Astrocyte of the hippocampus (primary cell): Measurements from ENCODE around the gene PNLDC1.
"Not testable (repeated sequence)": the region's sequence is repeated elsewhere in the genome, so short reads cannot be mapped to it uniquely, and the experiment has no call there.

Source experiments
- DNase-seq: peaks from one replicate; pipeline ENCODE4 v3.0.0; 2011; ENCODE audit warnings: low read depth, low spot score

Gene PNLDC1

DNA sequence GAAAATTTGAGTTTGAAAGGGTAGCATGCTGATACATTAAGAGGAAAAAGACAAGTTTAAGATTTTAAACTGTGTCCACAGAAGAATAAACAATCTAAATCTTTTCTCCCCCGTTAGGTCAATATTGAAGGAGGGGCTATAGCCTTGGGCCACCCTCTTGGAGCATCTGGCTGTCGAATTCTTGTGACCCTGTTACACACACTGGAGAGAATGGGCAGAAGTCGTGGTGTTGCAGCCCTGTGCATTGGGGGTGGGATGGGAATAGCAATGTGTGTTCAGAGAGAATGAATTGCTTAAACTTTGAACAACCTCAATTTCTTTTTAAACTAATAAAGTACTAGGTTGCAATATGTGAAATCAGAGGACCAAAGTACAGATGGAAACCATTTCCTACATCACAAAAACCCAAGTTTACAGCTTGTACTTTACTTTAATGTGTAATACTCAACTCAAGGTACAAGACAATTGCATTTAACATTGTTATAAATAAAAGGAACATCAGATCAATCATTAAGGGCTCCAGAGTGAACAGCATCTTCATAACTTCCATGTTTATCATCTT is 21.5 kb upstream of the PNLDC1 start:
- DNase-seq, result no peak

DNA sequence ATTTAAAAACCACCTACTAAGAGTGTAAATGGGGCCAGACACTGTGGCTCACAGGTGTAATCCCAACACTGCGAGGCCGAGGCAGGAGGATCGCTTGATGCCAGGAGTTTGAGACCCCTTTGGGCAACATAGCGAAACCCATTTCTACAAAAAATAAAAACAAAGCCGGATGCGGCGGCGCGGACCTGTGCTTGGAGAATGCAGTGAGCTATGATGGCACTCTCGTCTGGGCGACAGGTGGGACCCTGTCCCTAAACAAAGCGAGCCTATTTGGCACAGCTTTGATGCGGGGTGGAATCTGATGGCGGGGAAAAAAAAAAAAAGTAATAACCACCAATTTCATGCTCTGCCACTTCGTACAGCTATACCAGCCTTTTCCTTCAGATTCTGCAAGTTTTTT is 11.8 kb upstream of the PNLDC1 start:
- DNase-seq, result peak; percentile 8

DNA sequence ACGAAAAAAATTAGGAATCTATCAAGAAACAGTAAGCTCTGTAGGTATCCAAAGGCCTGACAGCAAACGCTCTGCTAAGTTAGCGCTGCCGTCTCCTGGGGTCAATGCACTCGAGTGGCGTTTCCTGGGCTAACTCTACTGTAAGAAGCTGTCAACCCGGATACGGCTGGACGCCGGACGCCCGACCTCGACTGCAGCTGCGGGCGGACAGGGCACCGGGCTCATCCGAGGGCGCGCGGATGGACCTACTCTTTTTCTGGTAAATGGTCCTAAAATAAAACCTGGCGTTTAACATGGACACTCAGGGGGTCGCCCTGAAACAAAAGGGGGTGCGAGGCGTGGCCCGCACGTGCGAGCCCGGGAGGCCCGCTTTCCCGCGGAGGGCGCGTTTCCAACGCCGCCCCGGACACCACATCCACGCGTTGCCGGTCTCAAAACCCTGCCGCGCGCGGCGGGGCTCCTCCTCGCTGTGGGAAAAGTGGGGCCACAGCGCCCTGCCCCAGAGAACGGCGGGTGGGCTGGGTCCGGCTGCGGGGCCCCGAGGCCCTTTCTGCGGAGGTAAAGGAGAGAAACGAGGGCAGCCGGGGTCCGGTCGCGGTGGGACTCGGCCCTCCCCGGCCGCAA is 11.2 kb upstream of the PNLDC1 start:
- peak; percentile 54 for DNase-seq

DNA sequence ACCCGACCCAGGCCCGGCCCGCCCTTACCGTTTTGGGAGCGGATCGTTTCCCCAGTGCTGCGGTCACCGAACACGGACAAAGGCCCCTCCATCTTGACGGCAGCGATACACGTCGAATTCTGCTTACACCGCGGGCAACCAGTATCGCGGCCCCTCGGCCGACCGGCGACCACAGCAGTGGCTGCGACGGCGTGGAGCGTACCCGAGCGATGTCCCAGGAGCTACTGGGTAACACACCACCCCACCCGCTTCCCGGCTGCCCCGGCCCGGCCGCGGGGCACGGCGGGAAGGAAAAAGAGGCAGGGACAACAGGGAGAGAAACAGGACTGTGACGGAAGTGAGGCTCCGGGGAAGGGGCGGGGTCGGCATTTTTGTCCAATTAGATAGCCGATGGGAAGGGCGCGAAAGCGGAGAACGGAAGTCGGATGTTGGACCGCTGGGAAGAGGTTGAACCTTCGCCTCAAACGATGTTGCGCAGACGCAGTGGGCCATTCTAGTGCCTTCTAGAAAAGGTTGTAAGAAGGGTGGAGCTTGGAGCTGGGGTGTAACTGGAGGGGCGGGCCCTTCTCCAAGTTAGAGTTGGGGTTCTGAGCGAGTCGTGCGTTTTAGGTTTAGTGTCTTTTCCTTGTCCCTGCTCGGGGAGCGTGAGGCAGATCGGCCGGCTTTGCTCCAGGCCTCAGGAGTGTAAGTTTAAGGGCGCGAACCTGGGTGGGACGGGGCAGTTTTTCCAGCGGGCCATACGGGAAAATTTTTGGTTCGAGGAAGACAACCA is 10.5 kb upstream of the PNLDC1 start, which contains the start of gene TCP1:
Gene TCP1, minus strand, starts transcription at position 226 of the 772 bp plus-strand sequence. Its CDS starts 134 bp downstream, at position 92.
- peak; percentile 100 for DNase-seq

DNA sequence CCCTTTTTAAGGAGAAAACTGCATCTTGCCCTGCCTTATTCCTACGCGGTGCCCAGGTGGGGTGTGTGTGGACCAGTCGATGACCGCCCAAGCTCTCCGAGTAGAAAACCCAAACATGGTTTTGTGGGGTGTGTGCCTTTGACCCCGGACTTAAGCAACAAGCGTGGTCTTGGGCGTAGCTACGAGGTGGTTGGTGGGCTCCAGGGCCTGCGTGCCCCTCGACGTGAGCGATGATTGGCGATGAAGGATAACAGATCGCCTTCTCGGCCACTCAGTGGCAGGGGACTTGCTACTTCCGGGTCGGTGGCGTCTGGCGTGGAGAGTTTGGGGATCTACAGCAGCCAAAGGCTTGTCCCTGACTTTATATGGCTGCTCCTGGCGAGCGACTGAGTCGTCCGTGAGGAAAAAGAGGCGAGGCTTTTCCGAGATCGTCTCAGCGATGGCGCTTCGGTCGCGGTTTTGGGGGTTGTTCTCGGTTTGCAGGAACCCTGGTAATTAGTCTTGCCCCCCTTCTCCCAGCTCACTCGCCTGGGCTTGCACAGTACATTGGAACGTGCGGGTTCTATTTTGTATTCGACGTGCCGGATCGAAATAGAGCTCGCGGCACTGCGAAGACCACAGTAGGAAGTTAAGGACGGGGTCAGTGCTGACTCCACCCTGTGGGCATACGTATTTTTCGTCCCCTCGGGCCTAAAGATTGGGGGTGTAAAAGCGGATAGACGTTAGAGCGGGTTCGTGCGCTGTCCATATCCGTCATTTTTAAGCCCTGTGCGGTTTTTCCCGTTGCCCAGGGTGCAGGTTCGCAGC is 9.7 kb upstream of the PNLDC1 start, which contains the start of gene MRPL18:
Gene MRPL18, plus strand, starts transcription at position 319 of the 807 bp plus-strand sequence. Its CDS starts 121 bp downstream, at position 440.
- DNase-seq, result peak; percentile 98

DNA sequence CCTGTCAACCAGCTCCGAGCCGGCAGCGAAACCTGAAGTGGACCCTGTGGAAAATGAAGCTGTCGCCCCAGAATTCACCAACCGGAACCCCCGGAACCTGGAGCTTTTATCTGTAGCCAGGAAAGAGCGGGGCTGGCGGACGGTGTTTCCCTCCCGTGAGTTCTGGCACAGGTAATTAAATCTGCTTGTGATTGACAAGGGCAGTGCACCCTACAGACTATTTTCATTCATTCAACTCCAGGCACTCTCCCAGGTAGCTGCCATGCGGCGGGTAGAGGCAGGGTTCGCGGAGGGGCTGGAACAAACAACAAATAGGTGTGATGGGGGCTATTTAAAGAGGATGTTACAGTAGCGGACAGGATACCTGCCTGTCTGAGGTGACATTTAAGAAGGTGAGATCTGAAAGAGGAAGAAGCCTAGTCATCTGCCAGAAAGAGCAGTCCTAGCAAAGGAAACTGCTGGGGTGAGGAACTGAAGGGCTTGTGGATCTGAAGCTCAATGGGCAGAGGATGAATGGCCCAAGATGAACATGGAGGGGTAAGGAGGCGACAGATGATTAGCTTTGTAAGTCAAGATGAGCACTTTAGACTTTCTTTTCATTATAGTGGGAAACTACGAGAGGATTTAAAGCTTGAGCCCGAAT is 9.0 kb upstream of the PNLDC1 start:
- DNase-seq, result no peak

DNA sequence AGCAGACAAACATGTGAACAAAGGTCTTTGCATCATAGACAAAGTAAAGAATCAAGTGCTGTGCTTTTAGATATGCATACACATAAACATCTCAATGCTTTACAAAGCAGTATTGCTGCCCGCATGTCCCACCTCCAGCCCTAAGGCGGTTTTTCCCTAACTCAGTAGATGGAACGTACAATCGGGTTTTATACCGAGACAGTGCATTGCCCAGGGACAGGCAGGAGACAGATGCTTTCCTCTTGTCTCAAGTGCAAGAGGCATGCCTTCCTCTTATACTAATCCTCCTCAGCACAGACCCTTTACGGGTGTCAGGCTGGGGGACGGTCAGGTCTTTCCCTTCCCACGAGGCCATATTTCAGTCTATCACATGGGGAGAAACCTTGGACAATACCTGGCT is 5.1 kb upstream of the PNLDC1 start:
- DNase-seq, result not testable (repeated sequence)

DNA sequence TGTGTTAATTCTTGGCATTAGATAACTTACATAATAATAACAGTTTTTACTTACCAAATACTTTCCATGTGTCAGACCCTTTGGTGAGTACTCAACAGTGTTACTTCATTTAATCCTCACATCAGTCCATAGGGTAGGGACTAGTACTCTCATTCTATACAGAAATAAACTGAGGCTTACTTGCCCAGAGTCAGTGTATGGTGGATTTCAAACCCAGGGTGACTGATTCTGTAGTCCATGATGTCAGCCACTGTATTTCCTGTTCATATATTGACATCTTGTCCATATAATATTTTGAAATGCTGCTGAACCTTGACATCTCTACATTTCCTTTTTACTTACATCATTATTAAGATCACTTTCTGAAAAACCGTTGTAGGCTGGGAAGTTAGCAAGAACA is 2.5 kb upstream of the PNLDC1 start:
- DNase-seq, result no peak

DNA sequence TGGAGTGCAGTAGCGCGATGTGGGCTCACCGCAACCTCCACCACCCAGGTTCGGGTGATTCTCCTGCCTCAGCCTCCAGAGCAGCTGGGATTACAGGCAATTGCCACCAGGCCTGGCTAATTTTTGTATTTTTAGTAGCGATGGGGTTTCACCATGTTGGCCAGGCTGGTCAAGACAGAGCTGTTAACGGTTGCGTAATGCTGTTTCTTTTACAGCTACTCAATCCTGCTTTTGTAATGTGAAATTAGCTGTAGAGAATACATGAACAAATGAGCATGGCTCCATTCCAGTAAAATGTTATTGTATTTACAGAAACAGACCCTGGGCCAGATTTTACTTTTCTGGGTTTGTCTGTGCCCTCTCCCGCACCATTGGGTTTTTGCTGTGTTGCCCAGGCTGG is 1.9 kb downstream of the PNLDC1 start:
- no peak for DNase-seq

DNA sequence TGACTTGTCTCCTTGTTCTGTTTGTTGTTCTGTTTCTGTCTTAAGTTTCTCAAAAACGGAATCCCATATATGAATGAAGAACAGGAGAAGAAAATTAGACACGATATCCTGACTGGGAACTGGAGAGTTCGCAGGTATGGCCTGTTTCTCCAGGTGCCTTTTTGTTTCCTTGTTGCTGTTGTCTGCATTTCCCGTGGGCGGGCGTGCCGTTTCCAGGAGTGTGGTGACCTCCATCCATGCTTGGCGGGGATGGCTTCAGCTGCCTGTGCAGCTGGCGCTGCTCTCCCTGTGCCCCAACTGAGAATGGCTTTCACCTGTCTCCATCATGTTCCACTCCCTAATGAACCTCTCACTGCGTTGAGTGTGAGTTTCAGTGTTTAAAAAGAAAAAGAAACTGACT is 4.4 kb downstream of the PNLDC1 start:
- no peak for DNase-seq

DNA sequence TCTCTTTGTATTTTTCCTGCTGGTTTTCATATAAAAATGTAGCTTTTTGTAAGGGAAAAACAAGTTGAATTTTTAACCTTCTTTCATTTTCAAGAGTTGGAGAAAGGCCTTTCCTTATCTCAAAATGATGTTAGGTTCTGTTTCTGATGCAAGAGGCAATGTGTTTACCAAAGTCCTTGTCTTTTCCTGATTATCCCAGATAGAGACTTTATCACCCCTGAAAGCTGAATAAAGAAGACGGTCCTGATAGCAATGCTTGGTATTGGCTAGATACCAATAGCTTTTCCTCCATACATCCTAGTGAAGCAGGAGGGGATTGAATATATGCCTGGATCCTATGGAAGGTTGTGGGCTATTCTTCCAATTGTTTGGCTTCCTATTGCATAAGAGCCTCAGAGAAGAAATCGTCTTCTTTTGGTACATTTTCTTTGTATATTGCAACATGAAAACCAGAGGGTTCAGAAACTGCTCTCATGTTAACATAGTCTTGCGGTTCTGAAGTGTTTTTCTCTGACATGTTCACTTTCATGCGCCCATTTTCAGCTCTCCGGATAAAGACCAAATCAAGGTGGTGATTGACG is 5.5 kb downstream of the PNLDC1 start:
- DNase-seq, result no peak

DNA sequence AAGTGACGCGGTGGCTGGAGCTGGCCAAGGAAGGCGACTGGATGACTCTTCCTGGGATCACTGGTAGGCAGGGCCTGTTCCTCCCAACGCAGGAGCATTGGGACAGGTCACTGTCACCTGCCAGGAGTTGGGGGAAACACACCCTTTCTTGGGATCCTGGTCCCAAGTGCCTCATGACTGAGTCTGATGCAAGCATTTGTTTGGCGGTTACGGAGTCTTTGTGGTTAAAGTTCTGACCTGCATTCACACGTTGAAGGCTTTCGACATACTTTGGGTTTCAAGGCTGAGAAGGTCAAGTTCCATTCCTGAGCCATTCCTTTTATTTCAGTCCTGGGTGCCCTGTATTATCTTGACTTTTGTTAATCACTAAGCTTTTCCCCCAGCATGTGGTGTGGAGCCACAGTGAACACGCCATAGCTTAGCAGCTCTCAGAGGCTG is 6.0 kb downstream of the PNLDC1 start:
- DNase-seq, result no peak

DNA sequence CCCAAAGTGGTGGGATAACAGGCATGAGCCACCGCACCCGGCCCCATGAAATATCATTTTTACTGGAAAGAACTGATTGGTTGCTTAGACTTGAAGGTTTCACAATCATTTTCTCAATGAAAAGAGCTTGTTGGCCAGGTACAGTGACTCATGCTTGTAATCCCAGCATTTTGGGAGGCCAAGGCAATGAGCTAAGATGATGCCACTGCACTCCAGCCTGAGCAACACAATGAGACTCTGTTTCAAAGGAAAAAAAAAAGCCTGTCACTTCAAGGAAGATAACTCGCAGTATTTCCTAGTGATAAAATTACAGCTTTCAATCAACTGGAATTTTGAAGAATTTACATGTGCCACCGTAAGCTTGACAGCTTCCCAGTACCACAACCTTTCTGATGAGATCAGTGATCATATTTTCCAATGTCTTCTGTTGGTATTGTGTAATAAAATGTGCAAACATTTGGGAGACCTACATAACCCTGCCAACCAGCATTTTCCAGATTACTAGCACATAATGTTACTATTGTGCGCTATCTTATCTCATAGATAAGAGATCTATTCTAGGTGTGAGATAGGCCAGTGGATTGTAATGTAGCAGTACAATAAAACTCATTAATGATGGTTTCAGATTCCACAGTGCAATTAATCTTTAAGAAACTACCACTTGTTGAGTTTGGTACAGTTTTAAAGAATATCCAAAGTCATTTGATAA is 7.2 kb downstream of the PNLDC1 start:
- peak; percentile 17 for DNase-seq

DNA sequence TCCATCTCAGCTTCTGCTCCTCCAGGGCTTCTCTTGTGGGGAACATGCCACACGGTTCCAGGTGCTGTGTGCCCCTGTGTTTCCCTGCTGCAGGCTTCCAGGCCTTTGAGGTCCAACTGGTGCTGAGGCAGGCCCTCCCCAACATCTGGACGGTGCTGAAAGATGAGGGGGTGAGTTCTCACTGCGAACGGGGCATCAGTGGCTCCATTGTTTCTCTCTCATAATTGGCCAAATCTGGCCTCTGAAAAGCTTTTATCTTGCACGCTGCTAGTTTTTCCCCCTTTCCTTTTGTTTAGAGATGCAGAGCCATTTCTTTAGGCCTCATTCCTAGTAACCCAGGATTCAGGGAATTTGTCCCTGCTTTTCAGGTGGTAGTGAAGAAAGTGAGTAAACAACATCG is 8.6 kb downstream of the PNLDC1 start:
- DNase-seq, result no peak

DNA sequence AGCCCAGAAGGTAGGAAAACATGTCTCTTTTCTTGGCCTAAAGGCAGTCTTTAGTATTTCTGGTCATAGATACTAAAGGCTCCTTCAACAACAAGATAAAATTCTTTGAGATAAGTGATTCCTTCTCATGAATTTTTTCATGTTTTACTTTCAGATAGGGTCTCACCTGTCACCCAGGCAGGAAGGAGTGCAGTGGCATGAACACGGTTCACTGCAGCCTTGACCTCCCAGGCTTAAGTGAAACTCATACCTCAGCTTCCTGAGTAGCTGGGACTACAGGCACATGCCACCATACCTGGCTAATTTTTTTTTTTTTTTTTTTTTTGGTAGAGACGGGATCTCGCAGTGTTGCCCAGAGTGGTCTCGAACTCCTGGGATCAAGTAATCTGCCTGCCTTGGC is 9.1 kb downstream of the PNLDC1 start:
- DNase-seq, result no peak

DNA sequence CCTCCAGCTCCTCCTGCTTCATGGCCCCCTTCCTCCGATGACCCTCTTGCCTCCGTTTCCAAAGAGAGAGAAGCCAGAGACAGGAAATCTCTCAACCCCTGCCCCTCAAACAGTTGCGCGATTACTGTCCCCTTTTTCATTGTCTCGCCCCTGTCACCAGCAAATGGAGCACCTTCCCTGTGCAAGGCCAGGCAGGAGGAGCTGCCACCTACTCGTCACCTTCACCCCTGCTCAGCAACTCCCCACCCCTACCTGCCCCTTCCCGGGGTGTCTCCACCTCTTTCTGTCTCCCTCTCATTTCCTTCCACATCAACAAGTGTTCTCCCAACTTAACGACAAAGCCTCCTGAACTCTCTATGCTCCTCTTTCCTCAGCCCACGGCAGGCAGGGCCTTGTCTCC is 13.7 kb downstream of the PNLDC1 start:
- no peak for DNase-seq

DNA sequence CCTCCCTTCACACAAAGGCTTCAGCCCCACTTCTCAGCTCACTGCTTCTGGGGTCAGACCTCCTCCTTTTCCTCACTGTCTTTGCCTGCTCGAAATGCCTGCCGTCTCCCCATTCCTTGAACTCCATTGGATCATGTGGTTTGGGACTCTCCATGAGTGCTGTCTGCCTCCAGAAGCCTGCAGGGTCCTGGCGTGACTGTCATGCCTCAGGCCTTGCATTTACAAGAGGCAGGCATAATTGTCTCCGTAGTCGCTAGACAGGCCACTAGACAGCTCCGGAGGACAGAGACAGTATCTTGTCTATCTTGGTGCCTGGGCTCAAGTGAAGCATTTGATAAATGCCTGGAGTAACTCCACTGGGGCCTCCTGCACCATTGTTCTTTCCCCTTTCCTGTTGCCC is 15.3 kb downstream of the PNLDC1 start:
- no peak for DNase-seq

DNA sequence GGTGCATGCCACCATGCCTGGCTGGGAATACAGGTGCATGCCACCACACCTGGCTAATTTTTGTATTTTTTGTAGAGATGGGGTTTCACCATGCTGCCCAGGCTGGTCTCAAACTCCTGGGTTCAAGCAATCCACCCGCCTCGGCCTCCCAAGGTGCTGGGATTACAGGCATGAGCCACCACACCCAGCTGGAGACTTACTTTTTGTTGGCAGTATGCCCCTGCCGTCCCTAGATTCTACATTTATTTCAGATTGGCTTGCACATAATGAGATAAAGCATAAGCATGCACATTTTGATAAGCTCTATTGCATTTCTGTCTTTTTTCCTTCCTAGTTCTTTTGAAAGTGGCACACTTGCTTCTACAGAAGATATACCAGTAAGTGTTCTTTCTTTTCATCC is 16.7 kb downstream of the PNLDC1 start:
- DNase-seq, result not testable (repeated sequence)

DNA sequence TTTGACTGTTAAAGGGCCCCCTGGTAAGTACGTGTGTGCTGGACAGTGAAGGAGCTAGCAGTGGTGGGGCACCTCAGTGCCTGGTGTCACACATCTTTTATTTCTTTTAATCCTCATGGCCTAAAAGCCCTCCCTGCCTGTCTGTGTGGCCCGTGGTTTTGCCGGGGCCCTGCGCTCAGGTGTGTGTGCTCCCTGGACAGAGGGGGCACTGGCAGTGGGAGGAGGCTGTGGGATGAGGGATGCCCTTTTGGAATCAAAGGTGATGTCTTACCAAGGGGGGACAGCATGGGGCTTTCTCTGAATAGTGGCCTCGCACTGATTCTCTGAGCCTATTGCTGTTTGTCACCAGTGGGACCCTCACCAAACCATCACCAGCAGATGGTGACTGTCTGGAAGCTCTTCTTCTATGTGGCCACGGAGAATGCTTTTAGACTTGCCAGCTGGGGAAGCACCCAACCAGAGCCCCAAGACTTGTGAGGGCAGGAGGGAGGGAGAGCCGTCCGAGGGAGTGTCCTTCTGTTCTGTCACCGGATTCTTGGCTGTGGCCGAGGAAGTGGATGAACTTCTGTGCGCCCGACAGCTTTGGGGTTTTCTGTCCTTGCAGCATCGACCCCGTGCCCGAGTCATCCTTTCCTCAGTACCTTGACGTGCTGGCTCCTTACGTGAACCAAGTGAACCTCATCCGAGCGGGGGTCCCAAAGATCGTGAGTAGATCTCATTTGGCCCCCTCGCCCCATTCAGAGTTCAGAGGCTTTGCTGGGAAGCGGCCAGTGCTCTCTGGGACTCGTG is 18.1 kb downstream of the PNLDC1 start:
- DNase-seq, result no peak

DNA sequence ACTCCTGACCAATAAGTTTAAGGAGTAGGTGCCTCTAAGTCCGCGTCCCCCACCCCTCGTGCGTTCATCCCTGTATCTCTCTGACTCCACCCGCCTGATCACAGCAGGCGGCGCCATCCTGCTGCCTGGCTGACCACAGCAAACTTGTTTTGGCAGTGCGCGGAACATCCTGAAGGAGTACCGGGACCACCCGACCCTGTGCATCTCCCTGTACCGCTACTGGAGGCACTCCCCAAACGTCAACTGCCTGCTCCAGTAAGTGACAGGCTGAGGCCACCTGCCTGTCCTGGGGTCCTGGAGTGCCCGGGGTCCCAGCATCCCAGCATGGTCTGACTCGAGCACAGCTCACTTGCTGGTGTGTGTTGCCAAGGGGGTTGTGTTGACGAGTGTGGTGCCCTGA is 19.0 kb downstream of the PNLDC1 start:
- no peak for DNase-seq
